ENCODE results near the gene KMT2A.

Gene KMT2A

GRCh38 chr11:118443590-118444218 is 7.4 kb downstream of the KMT2A start:
- no peak for TF ChIP-seq TCF12 (IDR thresholded peaks at IDR 0.05; ENCODE audit: low read depth)
- no peak for TF ChIP-seq RAD21 (IDR thresholded peaks at IDR 0.05; ENCODE audit: low read depth)
- TF ChIP-seq CREB1 (IDR thresholded peaks at IDR 0.05; ENCODE audit: low read depth) = no peak
- no peak for TF ChIP-seq TEAD4 (IDR thresholded peaks at IDR 0.05)
- no peak for TF ChIP-seq CEBPB (IDR thresholded peaks at IDR 0.05)
- no peak for TF ChIP-seq REST (IDR thresholded peaks at IDR 0.05; ENCODE audit: low read depth)
- no peak for TF ChIP-seq TAF1 (IDR thresholded peaks at IDR 0.05; ENCODE audit: low read depth)
- no peak for TF ChIP-seq YY1 (IDR thresholded peaks at IDR 0.05; ENCODE audit: low read depth)
- TF ChIP-seq FOXM1 (IDR thresholded peaks at IDR 0.05; ENCODE audit: borderline replicate concordance, low read depth) = no peak
- no peak for TF ChIP-seq EP300 (IDR thresholded peaks at IDR 0.05; ENCODE audit: borderline replicate concordance)
- no peak for TF ChIP-seq USF1 (IDR thresholded peaks at IDR 0.05)
- no peak for TF ChIP-seq MAX (IDR thresholded peaks at IDR 0.05)

GRCh38 chr11:118447423-118447822 is 11.1 kb downstream of the KMT2A start:
- TF ChIP-seq MAX (IDR thresholded peaks at IDR 0.05) (no peak), CEBPB (IDR thresholded peaks at IDR 0.05) (no peak), REST (IDR thresholded peaks at IDR 0.05; ENCODE audit: low read depth) (no peak), EGR1 (IDR thresholded peaks at IDR 0.05) (no peak), TCF12 (IDR thresholded peaks at IDR 0.05; ENCODE audit: low read depth) (no peak), NFIC (IDR thresholded peaks at IDR 0.05) (no peak), YY1 (IDR thresholded peaks at IDR 0.05; ENCODE audit: low read depth) (no peak)

- TF ChIP-seq TCF12 (IDR thresholded peaks at IDR 0.05; ENCODE audit: low read depth) = no peak
- TF ChIP-seq EGR1 (IDR thresholded peaks at IDR 0.05) = no peak
- TF ChIP-seq CREB1 (IDR thresholded peaks at IDR 0.05; ENCODE audit: low read depth) = no peak
- TF ChIP-seq TAF1 (IDR thresholded peaks at IDR 0.05; ENCODE audit: low read depth) = no peak
- TF ChIP-seq CEBPB (IDR thresholded peaks at IDR 0.05) = no peak
- no peak for TF ChIP-seq EP300 (IDR thresholded peaks at IDR 0.05; ENCODE audit: borderline replicate concordance)
- no peak for TF ChIP-seq REST (IDR thresholded peaks at IDR 0.05; ENCODE audit: low read depth)
- TF ChIP-seq FOXM1 (IDR thresholded peaks at IDR 0.05; ENCODE audit: borderline replicate concordance, low read depth) = no peak
- TF ChIP-seq USF1 (IDR thresholded peaks at IDR 0.05) = no peak
These were observed 12.0 kb downstream of the KMT2A start for GRCh38 chr11:118448294-118448693.

- TF ChIP-seq MAX (IDR thresholded peaks at IDR 0.05) (no peak), REST (IDR thresholded peaks at IDR 0.05; ENCODE audit: low read depth) (no peak), ZBTB7A (IDR thresholded peaks at IDR 0.05; ENCODE audit: low read depth) (no peak), CEBPB (IDR thresholded peaks at IDR 0.05) (no peak)
These were observed 13.1 kb downstream of the KMT2A start for GRCh38 chr11:118449316-118449918.

Measured in Ishikawa (cell line).